ENCODE data around the gene UCK2.

UCK2 gene

GRCh38 chr1:165947797-165948455 lies 120.5 kb downstream of the UCK2 start:
- Histone ChIP-seq H3K36me3 (no peaks in the 10 kb centered on the region), H3K27ac (no peak overlapping the region), H3K9me3 (no peaks in the 10 kb centered on the region), H3K4me3 (ENCODE audit: low read depth in 1 of 2, low read length in 1 of 2) (no peak overlapping the region), H3K27me3 (peaks cover 30% of the 10 kb centered on the region), H3K4me1 (ENCODE audit: control insufficient read depth in 1 of 2, insufficient read depth in 1 of 2, low read depth in 1 of 2, low read length in 1 of 2) (no peaks in the 10 kb centered on the region)
- TF ChIP-seq CTCF (IDR thresholded peaks at IDR 0.05): no peak

DNA sequence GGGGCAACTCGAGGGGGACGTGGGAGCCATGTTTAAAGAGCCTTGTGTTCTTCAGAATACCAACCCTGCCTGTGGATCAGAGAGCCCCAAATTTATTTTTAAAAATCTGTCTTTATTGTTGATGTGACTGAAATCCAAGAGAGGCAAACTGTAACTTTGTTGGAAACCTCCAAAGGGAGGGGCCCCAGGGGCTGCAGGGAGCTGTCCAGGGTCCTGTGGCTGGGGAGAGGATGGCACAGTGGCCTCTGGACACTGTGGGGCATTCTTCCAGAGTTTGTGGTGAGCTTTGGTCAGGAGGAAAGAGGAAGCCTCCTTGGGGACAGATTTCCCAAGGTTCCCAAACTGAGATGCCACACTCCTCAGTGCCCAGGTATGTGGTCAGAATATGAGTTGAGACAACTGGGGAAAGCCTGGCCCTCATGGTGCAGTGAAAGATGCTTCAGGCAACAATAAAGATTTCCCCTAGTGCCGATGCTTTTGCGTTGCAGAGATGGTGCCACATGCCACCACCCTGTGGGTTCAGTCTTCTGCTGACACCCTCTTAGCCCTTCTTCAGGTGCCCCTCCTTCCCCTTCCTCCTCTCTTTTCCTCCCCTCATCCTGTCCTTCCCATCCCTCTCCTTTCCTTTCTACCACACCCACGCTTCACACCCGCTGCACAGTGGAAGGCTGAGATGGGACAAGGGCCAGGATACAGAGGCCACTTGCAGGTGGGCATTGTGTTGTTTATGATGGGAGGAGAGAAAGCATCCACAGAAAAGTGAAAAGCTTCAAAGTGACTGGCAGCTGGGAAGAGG lies 122.1 kb downstream of the UCK2 start:
- Histone ChIP-seq H3K4me3 (ENCODE audit: low read depth in 1 of 2, low read length in 1 of 2) (no peak overlapping the region), H3K36me3 (no peaks in the 10 kb centered on the region), H3K27ac (no peak overlapping the region), H3K27me3 (peaks cover 27% of the 10 kb centered on the region), H3K4me1 (ENCODE audit: control insufficient read depth in 1 of 2, insufficient read depth in 1 of 2, low read depth in 1 of 2, low read length in 1 of 2) (no peaks in the 10 kb centered on the region), H3K9me3 (no peaks in the 10 kb centered on the region)
- no peak for TF ChIP-seq CTCF (IDR thresholded peaks at IDR 0.05)

DNA sequence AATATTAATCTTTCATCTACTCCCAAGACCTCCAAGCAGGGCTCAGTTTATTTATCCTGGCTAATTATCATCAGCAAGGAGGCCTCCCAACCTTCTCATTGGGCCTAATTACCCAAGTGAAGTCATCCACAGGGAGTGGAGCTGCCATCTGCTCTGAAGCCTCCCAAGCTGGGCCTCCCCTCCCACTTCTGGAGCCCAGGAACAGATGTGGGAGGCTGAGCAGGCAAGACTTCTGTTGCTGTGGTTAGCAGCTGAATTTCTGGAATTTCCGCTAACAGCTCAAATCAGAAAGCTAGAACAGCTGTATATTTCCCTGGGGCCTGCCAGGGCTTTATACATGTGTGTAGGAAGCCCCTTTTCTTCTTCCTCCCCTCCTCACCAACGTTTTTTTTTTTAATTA lies 127.5 kb downstream of the UCK2 start:
- Histone ChIP-seq H3K4me3 (ENCODE audit: low read depth in 1 of 2, low read length in 1 of 2) (no peak overlapping the region), H3K27me3 (no peaks in the 10 kb centered on the region), H3K9me3 (no peaks in the 10 kb centered on the region), H3K36me3 (no peaks in the 10 kb centered on the region), H3K4me1 (ENCODE audit: control insufficient read depth in 1 of 2, insufficient read depth in 1 of 2, low read depth in 1 of 2, low read length in 1 of 2) (no peaks in the 10 kb centered on the region), H3K27ac (no peak overlapping the region)
- TF ChIP-seq CTCF (IDR thresholded peaks at IDR 0.05): no peak

- no peak overlapping the region for H3K4me3 ChIP-seq (ENCODE audit: low read depth in 1 of 2, low read length in 1 of 2)
- H3K9me3 ChIP-seq: no peaks in the 10 kb centered on the region
- TF ChIP-seq CTCF (IDR thresholded peaks at IDR 0.05): no peak
- H3K36me3 ChIP-seq: no peaks in the 10 kb centered on the region
- no peak overlapping the region for H3K27ac ChIP-seq
- no peaks in the 10 kb centered on the region for H3K4me1 ChIP-seq (ENCODE audit: control insufficient read depth in 1 of 2, insufficient read depth in 1 of 2, low read depth in 1 of 2, low read length in 1 of 2)
- H3K27me3 ChIP-seq: peaks cover 5% of the 10 kb centered on the region
These were observed 130.9 kb downstream of the UCK2 start for GRCh38 chr1:165958306-165958705.

DNA sequence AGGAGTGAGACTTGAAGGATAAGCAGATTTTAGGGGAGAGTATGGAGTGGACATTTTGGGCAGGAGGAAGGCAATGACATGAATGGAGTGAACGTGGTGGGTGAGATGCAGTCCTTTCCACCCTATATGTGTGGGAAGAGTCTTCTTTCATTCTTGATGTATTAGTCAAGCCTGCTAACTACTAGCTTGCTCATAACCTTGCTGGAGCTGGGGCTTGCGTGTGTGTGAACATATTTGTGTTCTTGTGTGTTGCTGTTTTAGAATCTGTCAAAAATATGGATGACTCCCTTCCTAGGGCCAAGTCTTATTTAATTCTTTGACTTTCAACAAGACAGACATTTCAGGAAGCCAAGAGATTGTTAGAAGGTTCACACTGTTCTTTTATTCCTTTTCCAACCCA lies 132.7 kb downstream of the UCK2 start:
- TF ChIP-seq CTCF (IDR thresholded peaks at IDR 0.05): no peak
- Histone ChIP-seq H3K27me3 (peaks cover 5% of the 10 kb centered on the region), H3K4me1 (ENCODE audit: control insufficient read depth in 1 of 2, insufficient read depth in 1 of 2, low read depth in 1 of 2, low read length in 1 of 2) (no peaks in the 10 kb centered on the region), H3K27ac (no peak overlapping the region), H3K4me3 (ENCODE audit: low read depth in 1 of 2, low read length in 1 of 2) (no peak overlapping the region), H3K36me3 (no peaks in the 10 kb centered on the region), H3K9me3 (no peaks in the 10 kb centered on the region)

Measured in neutrophil (primary cell).